GM19025 (cell line): ENCODE data around the gene UBE2E2.
"Not testable (repeated sequence)": the region's sequence is repeated elsewhere in the genome, so short reads cannot be mapped to it uniquely, and the experiment has no call there.

Experiments used
- ATAC-seq: cut with Tn5 transposase; IDR thresholded peaks from one replicate; pipeline ENCODE4 v1.9.1; 2021; ENCODE audit warnings: mild to moderate bottlenecking, low read depth, moderate library complexity; ENCODE audit not compliant: unreplicated experiment

Gene UBE2E2

DNA sequence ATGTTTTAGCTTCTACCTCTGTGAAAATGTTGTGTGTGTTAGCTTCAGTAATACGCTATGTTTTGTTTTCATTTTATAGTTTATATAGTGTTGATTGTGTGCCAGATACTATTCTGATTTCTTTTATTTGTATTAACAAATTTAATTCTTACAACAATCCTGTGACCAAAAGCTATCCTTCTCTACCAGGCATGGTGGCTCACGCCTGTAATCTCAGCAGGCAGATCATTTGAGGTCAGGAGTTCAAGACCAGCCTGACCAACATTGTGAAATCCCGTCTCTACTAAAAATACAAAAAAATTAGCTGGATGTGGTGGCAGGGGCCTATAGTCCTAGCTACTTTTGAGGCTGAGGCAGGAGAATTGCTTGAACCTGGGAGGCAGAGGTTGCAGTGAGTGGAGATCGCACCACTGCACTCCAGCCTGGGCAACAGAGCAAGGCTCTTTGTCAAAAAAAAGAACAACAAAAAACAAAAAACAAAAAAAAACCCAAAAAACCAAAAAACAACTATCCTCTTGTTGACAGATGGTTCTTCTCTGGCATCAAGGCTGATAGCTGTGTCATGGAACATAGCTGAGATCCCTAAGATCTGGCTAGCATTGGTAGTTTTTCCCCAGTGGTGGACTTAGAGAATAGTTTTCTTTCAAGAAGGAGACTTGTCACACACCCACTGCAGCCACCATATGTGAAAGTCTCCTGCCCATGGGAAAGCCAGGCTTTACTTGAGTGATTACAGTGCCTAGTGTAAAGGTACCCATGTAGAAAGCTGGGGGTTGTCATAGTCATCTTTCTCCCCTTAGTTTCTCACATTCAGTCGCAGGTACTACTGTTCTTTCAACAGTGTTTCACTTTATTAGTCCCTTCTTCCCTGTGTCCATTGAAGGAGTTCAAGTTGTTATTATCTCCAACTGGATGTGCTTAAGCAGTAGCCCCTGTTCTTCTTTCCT is 116.5 kb downstream of the UBE2E2 start:
- no peak for ATAC-seq

- no peak for ATAC-seq
Measured at GRCh38 chr3:23320586-23321570, 117.8 kb downstream of the UBE2E2 start.

GRCh38 chr3:23324745-23325144 is 121.6 kb downstream of the UBE2E2 start:
- no peak for ATAC-seq

DNA sequence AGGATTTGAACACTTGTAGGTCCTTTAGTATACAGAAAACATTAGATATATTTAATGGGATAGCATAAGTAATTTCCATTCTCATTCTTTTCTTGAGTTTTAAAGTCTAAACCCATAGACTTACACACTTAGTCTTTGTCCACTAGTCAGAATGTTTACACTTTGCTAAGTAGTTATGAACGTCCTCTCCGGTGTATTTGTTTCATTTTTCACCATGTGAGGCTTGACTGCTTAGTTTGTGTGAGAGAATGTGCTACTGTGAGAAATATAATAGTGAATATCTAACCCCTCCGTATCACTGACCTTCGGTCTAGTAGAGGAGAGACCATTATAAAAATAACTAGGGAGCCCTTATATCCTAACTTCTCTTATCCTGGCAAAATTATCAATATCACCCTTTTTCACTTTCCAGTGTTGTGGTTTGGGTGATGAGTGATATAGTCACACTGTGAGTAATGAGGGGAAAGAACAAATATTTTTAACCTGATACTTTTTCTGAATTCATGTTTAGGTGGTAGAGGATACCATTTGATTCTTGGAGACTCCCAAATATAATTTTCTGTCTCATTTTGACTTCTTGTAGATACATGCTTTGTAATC is 122.4 kb downstream of the UBE2E2 start:
- peak; percentile 44 for ATAC-seq

DNA sequence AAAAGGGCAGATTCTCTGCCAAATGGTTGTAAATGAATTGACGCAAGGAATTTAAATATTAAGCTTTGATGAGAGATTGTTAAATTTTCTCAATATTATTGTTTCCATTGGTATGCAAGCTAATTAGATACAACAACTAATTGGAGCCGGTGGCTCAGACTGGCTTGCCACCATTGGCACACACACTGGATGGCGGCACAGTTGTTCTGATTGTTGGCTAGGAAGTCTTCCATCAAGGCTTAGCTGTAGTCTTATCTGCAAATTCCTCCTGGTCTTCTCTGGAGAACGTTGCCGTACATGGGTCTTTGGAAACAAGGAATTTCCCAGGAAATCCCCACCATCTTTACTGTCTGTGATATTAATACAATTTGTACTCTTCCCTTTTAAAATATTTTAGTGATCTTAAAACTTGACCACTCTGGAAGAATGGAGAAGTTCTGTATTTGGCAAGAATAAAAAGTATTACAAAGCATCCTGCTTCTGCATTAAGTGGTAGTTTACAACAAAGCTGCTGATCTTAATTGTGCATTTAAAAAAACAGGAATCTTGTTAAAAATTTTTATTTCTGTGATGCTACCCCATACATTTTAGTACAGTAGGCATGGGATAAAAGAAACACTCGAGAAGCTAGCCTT is 126.5 kb downstream of the UBE2E2 start:
- no peak for ATAC-seq

DNA sequence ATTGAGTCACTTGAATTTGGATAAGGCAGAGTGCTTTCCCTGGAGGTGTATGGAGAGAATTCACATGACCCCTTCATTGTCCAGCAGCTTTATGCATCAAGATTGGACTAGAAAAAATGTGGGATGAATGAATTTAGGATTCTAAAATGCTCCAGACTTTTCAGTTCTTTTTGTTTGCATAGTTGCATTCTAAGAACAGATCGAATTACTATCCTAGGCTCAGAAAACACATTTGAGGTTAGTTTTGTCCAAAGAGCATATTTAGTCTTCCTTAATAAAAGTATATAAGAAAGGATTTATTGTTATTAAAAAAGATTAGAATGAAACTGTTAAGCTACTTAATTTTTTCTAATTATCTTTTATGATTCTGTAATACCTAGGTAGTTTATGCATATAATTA is 127.4 kb downstream of the UBE2E2 start:
- no peak for ATAC-seq

DNA sequence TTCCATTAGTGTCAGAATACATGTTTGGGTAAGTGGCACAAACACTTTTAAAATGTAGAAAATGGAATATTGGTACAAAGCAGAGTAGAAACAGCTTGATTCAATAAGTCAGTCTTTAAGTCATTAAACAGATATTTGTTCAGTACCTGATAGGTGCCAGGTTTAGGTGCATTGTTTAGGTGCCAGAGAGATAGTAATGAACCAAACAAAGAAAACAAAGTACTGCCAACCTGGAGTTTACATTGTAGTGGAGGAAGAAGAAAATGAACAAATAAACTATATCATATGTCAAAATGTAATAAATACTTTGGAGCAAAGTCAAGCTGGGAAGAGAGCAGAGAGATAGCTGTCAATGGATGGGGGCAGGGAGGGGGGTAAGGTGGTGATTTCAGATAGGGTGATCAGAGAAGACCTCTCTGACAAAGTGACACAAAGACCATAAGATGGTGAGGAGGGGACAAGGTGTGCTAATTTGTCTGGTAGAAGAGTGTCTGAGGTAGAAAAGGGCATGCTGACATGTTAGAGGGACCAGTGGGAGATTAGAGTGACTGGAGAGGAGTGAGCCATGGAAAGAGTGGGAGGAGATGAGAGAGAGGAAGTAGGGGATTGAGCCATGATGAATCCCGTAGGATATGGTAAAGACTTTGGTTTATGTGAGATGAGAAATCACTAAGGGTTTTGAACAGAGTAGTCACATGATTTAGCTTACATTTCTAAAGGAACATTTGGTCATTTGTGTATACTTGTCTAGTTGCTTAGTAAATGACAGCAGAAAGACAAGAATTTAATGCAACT is 128.2 kb downstream of the UBE2E2 start:
- no peak for ATAC-seq

DNA sequence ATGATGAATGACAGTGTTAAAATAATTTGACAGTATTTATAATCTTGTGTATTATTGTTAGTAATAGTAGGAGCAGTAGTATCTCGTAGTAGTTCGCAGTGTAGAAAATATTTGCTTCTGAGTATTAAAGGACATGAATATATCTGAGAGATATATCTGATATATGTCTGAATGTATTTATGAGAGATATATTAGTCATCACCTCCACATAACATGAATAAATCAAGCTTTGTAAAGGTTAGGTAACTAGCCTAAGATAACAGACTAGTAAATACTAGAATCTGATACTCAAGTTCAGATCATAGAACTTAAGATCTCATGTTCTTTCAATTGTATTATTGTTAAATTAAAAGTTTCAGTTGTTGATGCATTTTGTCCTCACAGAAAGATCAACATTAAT is 130.5 kb downstream of the UBE2E2 start:
- no peak for ATAC-seq

GRCh38 chr3:23336853-23337252 is 133.7 kb downstream of the UBE2E2 start:
- ATAC-seq: not testable (repeated sequence)

GRCh38 chr3:23341147-23341838 is 138.2 kb downstream of the UBE2E2 start:
- peak; percentile 59 for ATAC-seq

DNA sequence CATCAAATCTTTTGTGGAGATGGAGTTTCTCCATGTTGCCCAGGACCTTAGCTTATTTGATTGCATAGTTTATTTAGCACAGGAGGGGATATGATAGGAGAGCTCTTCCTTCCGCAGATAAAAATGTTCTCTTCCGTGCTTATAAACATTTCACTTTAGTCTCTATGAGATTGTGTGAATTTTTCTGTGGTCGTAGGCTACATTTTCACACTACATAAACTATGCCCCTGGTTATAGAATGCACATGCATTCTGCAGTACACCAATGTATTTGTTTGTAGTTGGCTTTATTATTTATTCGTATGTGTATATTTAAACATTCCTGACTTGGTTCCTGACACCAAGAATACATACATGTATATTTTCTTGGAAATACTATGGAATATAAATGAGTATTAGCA is 139.2 kb downstream of the UBE2E2 start:
- ATAC-seq: no peak

DNA sequence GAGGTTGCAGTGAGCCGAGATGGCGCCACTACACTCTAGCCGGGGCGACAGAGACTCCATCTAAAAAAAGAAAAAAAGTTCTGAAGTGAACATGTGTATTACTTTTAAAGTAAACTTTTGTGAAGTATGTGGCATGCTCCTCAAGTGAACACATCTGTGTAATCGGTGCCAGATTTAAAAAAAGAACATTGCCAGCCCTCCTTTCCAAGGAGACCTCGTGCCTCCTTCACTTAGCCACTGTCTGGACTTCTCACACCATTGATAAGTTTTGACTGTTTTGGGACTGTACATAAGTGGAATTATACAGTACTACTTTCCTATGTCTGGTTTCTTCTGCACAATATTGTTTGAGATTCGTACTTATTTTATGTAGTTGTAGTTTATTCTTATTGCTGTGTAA is 140.4 kb downstream of the UBE2E2 start:
- no peak for ATAC-seq

- no peak for ATAC-seq
Measured at GRCh38 chr3:23344886-23345285, 141.8 kb downstream of the UBE2E2 start.

DNA sequence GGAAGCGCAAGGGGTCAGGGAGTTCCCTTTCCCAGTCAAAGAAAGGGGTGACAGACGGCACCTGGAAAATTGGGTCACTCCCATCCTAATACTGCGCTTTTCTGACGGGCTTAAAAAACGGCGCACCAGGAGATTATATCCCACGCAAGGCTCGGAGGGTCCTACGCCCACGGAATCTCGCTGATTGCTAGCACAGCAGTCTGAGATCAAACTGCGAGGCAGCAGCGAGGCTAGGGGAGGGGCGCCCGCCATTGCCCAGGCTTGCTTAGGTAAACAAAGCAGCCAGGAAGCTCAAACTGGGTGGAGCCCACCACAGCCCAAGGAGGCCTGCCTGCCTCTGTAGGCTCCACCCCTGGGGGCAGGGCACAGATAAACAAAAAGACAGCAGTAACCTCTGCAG is 146.3 kb downstream of the UBE2E2 start:
- ATAC-seq: not testable (repeated sequence)

DNA sequence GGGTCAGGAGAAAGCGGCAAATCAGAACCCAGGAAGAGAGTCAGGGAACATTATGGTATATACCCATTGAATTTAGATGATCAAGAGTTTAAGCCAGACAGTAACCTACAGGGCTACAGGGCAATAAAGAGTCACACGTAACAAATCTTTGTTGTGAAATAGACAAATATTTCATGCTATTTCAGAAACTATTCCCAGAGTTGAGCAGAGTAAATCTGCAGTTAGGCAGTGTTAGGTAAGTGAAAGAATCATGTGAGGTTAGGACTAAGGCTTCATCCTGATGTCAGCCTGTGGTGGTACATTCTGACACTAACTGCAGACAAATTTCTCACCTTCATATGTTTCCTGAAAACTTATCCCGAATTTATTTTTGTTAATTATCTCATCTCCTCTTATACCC is 153.0 kb downstream of the UBE2E2 start:
- no peak for ATAC-seq

- ATAC-seq: no peak
Measured at GRCh38 chr3:23356923-23357322, 153.8 kb downstream of the UBE2E2 start.

DNA sequence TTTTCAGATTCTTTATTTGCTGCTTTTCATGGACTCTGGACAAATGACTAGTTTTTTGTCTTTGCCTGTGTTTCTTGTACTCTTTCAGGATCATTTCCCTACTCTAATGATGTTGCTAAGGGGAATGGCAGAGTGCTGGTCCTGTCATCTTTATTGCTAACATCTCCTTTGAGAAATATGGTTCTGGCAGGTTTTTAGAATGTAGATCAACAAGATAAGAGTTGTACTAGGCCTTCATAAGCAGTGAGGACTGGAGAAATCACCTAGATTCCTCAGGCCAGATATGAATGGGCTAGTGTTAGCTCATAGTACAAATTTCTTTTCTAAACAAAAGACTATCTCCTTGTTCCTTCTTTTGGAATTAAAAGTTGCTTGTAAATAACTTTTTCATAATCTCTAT is 156.0 kb downstream of the UBE2E2 start:
- no peak for ATAC-seq

DNA sequence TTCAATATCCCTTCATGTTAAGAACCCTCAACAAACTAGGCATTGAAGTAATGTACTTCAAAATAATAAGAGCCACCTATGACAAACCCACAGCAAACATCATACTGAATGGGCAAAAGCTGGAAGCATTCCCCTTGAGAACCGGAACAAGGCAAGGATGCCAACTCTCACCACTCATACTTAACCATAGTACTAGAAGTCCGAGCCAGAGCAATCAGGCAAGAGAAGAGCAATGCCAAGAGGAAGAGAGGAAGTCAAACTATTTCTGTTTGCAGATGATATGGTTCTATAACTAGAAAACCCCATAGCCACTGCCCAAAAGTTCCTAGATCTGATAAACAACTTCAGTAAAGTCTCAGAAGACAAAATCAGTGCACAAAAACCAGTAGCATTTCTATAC is 161.9 kb downstream of the UBE2E2 start:
- no peak for ATAC-seq

DNA sequence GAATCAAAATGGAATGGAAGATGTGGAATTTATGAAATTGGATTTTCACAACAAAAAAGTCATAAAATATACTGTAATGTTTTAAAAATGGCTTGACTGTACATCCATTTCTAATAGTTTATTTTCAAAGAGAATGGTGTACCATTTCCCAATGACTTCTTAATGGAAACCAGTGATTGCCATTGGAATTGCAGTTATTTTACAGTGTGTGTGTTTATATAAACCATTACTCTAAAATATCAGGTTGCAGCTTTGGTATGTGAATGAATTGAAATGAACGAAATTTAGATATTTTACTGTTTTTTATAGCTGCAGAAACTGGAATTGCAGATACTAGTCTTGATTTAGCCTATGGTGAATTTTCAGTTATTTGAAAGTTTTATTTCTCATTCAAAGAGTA is 165.6 kb downstream of the UBE2E2 start:
- no peak for ATAC-seq
